Measurements from ENCODE around the gene LRRTM2. TPM values are rescaled to one million over a fixed set of nuclear protein-coding genes. Genes with fewer than 3 reads are reported as not detected.

LRRTM2 gene
- total RNA-seq, 3 donors from 2014 or later, result under 0.01 to 1.4 (median 1.0) TPM

Other genes starting within 250 kb of the LRRTM2 start
- gene CTNNA1, start 121.9 kb downstream of the LRRTM2 start, total RNA-seq, result 100 to 1,000 TPM; 314 to 389 (median 321) TPM